Measurements from ENCODE around the gene CFAP410.
"Not testable (repeated sequence)": the region's sequence is repeated elsewhere in the genome, so short reads cannot be mapped to it uniquely, and the experiment has no call there.

The CFAP410 gene

GRCh38 chr21:44286716-44287632 lies 52.2 kb downstream of the CFAP410 start:
- no peak for DNase-seq (ENCODE audit: low read depth, low spot score)

GRCh38 chr21:44286086-44286715 lies 53.0 kb downstream of the CFAP410 start:
- no peak for DNase-seq (ENCODE audit: low read depth, low spot score)

- DNase-seq (ENCODE audit: low read depth, low spot score), result no peak
Observed at GRCh38 chr21:44285138-44285992, 53.8 kb downstream of the CFAP410 start, which contains the start of gene AIRE. Gene AIRE, plus strand, starts transcription at chr21:44285876. Its CDS starts 131 bp downstream, at chr21:44286007.

- no peak for DNase-seq (ENCODE audit: low read depth, low spot score)
Observed at GRCh38 chr21:44283948-44284347, 55.2 kb downstream of the CFAP410 start.

- not testable (repeated sequence) for DNase-seq (ENCODE audit: low read depth, low spot score)
Observed at GRCh38 chr21:44283211-44283785, 55.9 kb downstream of the CFAP410 start.

- DNase-seq (ENCODE audit: low read depth, low spot score), result no peak
Observed at GRCh38 chr21:44282370-44282769, 56.8 kb downstream of the CFAP410 start.

- DNase-seq (ENCODE audit: low read depth, low spot score), result no peak
Observed at GRCh38 chr21:44281801-44282200, 57.4 kb downstream of the CFAP410 start.

- no peak for DNase-seq (ENCODE audit: low read depth, low spot score)
Observed at GRCh38 chr21:44279354-44280260, 59.6 kb downstream of the CFAP410 start.

Measured in iPS DF 19.7 (cell line).